GM12872 (cell line): Measurements from ENCODE around the gene LONP2.

ENCODE experiments used
- CTCF ChIP-seq: IDR thresholded peaks from 3 replicates; pipeline ENCODE4 v1.5.1; 2011; ENCODE audit warnings: low read depth, mild to moderate bottlenecking, low read length, moderate library complexity; ENCODE audit not compliant: insufficient read depth

LONP2 gene

GRCh38 chr16:48354877-48355855, 111.1 kb downstream of the LONP2 start:
- TF ChIP-seq CTCF, result no peak

DNA sequence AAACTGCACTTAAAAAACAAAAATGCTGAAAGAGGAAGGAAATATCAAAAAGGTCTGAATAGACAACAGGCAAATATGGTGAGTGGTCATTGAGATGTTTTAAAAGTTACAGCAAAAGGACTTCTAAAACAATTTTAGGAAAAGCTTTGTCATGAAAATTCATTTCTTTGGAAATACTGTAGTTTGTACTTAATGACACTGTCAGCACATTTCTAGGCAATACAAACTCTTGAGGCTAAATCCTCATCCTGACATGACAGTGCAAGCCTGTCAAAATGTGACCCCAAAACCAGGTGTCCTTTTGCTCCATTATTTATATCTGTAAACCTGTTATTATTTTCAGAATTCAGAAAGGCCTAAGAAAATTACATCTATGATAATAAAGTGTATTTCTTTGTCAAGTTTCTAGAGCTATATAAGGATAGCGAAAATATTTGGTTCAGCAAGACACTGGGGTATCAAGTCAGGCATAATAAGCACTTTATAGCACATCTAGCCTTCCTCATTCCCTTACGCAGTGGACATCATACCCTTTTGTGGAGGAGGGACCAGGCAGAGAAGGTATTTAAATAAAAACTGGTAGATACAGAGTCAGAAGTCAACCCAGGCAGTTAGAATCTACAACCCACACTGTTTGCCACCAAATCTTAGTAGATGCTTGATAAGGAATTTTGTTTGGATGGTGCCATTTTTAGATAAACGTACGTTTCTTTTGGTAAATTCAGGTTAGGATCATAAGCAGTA, 112.7 kb downstream of the LONP2 start:
- TF ChIP-seq CTCF, result no peak

- no peak for TF ChIP-seq CTCF
Observed at GRCh38 chr16:48358419-48358818, 114.3 kb downstream of the LONP2 start.

DNA sequence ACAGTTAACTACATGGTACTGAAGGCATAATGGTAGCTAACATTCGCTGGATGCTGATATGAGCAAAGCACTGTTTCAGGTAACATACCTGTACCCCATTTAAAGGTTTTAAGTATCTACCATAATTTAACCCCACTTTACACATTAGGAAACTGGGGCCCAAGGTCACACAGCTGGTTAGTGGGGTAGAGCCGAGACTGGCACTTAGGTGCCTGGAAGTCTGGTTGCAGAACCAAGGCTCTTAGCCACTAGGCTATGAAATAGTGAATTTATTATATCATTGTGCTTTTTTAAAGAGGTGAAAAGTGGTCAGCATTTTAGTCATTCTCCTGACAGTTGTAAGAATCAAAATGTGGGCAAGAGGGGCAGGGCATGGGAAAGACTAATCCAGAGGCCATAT, 115.9 kb downstream of the LONP2 start:
- no peak for TF ChIP-seq CTCF

DNA sequence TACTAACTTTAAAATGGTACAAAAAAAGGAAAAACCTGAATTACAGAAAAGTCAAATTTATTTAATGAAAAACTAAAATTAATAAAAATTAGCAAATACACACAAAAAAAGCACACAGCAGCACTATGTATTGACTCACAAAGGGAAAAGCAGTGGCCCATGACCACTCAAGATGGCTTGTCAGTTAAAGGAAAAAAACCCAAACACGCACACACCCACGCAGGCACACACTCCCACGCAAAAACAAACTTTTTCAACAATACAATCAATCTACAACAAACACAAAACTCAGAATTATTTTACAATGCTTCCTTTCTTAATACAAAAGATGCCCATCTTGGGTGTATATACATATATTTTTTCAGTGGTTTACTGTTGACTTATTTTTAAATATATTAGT, 116.9 kb downstream of the LONP2 start:
- no peak for TF ChIP-seq CTCF

- no peak for TF ChIP-seq CTCF
Observed at GRCh38 chr16:48361540-48362144, 117.5 kb downstream of the LONP2 start.

GRCh38 chr16:48365025-48365600, 121.0 kb downstream of the LONP2 start:
- TF ChIP-seq CTCF, result no peak
